HepG2 (cell line): ENCODE measurements around the gene CMTM1. TPM values are rescaled to one million over a fixed set of nuclear protein-coding genes. Genes with fewer than 3 reads are reported as not detected.

Experiments
- KDM3A ChIP-seq: IDR thresholded peaks from 2 replicates; pipeline ENCODE4 v1.6.1; 2018; ENCODE audit warnings: low read depth, missing compliant biosample characterization
- MAX ChIP-seq: IDR thresholded peaks from 2 replicates; pipeline ENCODE4 v1.6.1; 2012; ENCODE audit warnings: inconsistent platforms
- MEIS2 ChIP-seq: sonication (generic); formaldehyde crosslinking; IDR thresholded peaks from 2 replicates; pipeline ENCODE4 v1.9.0; 2021; ENCODE audit warnings: mild to moderate bottlenecking, missing genetic modification reagents
- MTF1 ChIP-seq: sonication (generic); formaldehyde crosslinking; IDR thresholded peaks from 2 replicates; pipeline ENCODE4 v1.5.0; 2020; ENCODE audit warnings: missing genetic modification reagents
- MXD4 ChIP-seq: IDR thresholded peaks from 2 replicates; pipeline ENCODE4 v1.6.1; 2016; ENCODE audit warnings: mild to moderate bottlenecking, missing biosample characterization, missing genetic modification reagents
- SMARCC2 ChIP-seq: fragments of 450-650 bp; IDR thresholded peaks from 2 replicates; pipeline ENCODE4 v1.6.1; 2017; ENCODE audit warnings: antibody characterized with exemption, mild to moderate bottlenecking
- SPEN ChIP-seq: sonication (generic); formaldehyde crosslinking; IDR thresholded peaks from 2 replicates; pipeline ENCODE4 v1.5.1; 2020; ENCODE audit warnings: low read depth, mild to moderate bottlenecking, missing genetic modification reagents
- YEATS2 ChIP-seq: sonication (generic); formaldehyde crosslinking; IDR thresholded peaks from 2 replicates; pipeline ENCODE4 v1.4.0; 2020; ENCODE audit warnings: missing genetic modification reagents, borderline replicate concordance
- ZFP36L1 ChIP-seq: sonication (generic); formaldehyde crosslinking; IDR thresholded peaks from 2 replicates; pipeline ENCODE4 v1.8.0; 2022; ENCODE audit warnings: mild to moderate bottlenecking, missing genetic modification reagents, moderate library complexity
- ZFY ChIP-seq: sonication (generic); formaldehyde crosslinking; IDR thresholded peaks from 2 replicates; pipeline ENCODE4 v1.4.0; 2020; ENCODE audit warnings: missing genetic modification reagents
- ZNF276 ChIP-seq: sonication (generic); formaldehyde crosslinking; IDR thresholded peaks from 2 replicates; pipeline ENCODE4 v1.4.0; 2020; ENCODE audit warnings: mild to moderate bottlenecking, low read depth, missing genetic modification reagents
- ZNF296 ChIP-seq: sonication (generic); formaldehyde crosslinking; conservative IDR thresholded peaks from 2 replicates; pipeline ENCODE4 v1.5.0; 2020; ENCODE audit warnings: mild to moderate bottlenecking, missing genetic modification reagents
- ZNF34 ChIP-seq: sonication (generic); formaldehyde crosslinking; IDR thresholded peaks from 2 replicates; pipeline ENCODE4 v1.4.0; 2020; ENCODE audit warnings: mild to moderate bottlenecking, missing genetic modification reagents, borderline replicate concordance
- ZNF512 ChIP-seq: sonication (generic); formaldehyde crosslinking; IDR thresholded peaks from 2 replicates; pipeline ENCODE4 v1.4.0; 2020; ENCODE audit warnings: mild to moderate bottlenecking, missing genetic modification reagents
- ZNF691 ChIP-seq: sonication (generic); formaldehyde crosslinking; IDR thresholded peaks from 2 replicates; pipeline ENCODE4 v1.4.0; 2020; ENCODE audit warnings: missing genetic modification reagents, low read depth, mild to moderate bottlenecking, borderline replicate concordance
- ZNF7 ChIP-seq: IDR thresholded peaks from 2 replicates; pipeline ENCODE4 v1.6.1; 2016; ENCODE audit warnings: missing biosample characterization, missing genetic modification reagents
- ZNF780A ChIP-seq: sonication (generic); formaldehyde crosslinking; IDR thresholded peaks from 2 replicates; pipeline ENCODE4 v1.8.0; 2022; ENCODE audit warnings: mild to moderate bottlenecking, missing genetic modification reagents, moderate library complexity
- ZNF781 ChIP-seq: sonication (generic); formaldehyde crosslinking; IDR thresholded peaks from 2 replicates; pipeline ENCODE4 v1.5.1; 2020; ENCODE audit warnings: borderline replicate concordance, mild to moderate bottlenecking, missing genetic modification reagents; ENCODE audit errors: not compliant biosample characterization
- ZXDC ChIP-seq: sonication (generic); formaldehyde crosslinking; IDR thresholded peaks from 2 replicates; pipeline ENCODE4 v1.5.0; 2020; ENCODE audit warnings: mild to moderate bottlenecking, missing genetic modification reagents
- polyA plus RNA-seq, 8 experiments: library from polyadenylated mRNA; depleted of rRNA in 3 of 8; stranded (reverse) in 7 of 8; unstranded in 1 of 8; fragments of >200 nt; fragmentation: Illumina TruSeq in 4 of 8; extraction: Trizol in 4 of 8; gene quantifications; 2 replicates each; pipeline versions ENCODE4 v1.2.1 to v1.2.3, GENCODE V29; 2011 to 2016; ENCODE audit warnings: low read depth in 4 of 8, missing spikeins in 1 of 8, mixed read lengths in 1 of 8; ENCODE audit not compliant: insufficient read depth in 1 of 8
- total RNA-seq, 5 experiments: library from RNA; depleted of rRNA; stranded (reverse); fragments of >200 nt; fragmentation: Illumina TruSeq; extraction: Trizol; gene quantifications; 2 replicates each; pipeline ENCODE4 v1.2.3, GENCODE V29; 2016; ENCODE audit warnings: low read depth in 1 of 5

The CMTM1 gene
- total and polyA plus RNA-seq, 2 of the 13 experiments (the other 11 are each of a cell fraction or from before 2014, with no cell fraction given): 1.7 to 2.9 TPM

- TF ChIP-seq ZNF691 (no peak), ZFP36L1 (CRISPR knock-in tag) (no peak), ZNF781 (no peak), ZXDC (CRISPR knock-in tag) (no peak), ZNF276 (CRISPR knock-in tag) (no peak), ZNF34 (CRISPR knock-in tag) (no peak), ZNF296 (CRISPR knock-in tag) (no peak), MTF1 (no peak), MXD4 (peak; percentile 75; the same call in 1 of the 2 replicates), ZFY (CRISPR knock-in tag) (no peak), SMARCC2 (no peak), YEATS2 (peak; percentile 34; the same call in 1 of the 2 replicates), ZNF780A (no peak), ZNF512 (peak; percentile 31; the same call in 1 of the 2 replicates), MEIS2 (CRISPR knock-in tag) (no peak), KDM3A (no peak), SPEN (CRISPR knock-in tag) (peak; percentile 56; the same call in 1 of the 2 replicates), MAX (peak; percentile 74), ZNF7 (CRISPR knock-in tag) (no peak)
Measured at GRCh38 chr16:66603537-66604375, 37.5 kb downstream of the CMTM1 start (continued).
